ENCODE measurements around the gene GFM2.
"Not testable (repeated sequence)": the region's sequence is repeated elsewhere in the genome, so short reads cannot be mapped to it uniquely, and the experiment has no call there.

The GFM2 gene

GRCh38 chr5:74766849-74767578 is at the start of gene GFM2, which contains the start of gene NSA2:
TSS of gene GFM2 (minus strand) at chr5:74767117. CDS start at chr5:74763742, 3,375 bp downstream.
TSS of gene NSA2 (plus strand) at chr5:74767249. CDS start at chr5:74767361, 112 bp downstream.
- DNase-seq, result peak; percentile 97

DNA sequence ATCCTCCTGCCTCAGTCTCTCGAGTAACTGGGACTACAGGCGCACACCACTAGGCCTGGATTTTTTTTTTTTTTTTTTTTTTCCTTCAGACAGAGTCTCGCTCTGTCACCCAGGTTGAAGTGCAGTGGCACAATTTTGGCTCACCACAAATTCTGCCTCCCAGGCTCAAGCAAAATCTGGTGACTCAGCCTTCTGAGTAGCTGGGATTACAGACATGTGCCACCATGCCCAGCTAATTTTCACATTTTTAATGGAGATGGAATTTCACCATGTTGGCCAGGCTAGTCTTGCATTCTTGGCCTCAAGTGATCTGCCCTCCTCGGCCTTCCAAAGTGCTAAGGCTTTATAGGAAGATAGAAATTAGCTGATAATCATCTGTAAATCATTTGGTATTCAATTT is 44.0 kb upstream of the GFM2 start:
- DNase-seq, result no peak

- DNase-seq, result no peak
Measured at GRCh38 chr5:74801941-74802340, 35.0 kb upstream of the GFM2 start.

GRCh38 chr5:74801197-74801596 is 34.3 kb upstream of the GFM2 start:
- no peak for DNase-seq

DNA sequence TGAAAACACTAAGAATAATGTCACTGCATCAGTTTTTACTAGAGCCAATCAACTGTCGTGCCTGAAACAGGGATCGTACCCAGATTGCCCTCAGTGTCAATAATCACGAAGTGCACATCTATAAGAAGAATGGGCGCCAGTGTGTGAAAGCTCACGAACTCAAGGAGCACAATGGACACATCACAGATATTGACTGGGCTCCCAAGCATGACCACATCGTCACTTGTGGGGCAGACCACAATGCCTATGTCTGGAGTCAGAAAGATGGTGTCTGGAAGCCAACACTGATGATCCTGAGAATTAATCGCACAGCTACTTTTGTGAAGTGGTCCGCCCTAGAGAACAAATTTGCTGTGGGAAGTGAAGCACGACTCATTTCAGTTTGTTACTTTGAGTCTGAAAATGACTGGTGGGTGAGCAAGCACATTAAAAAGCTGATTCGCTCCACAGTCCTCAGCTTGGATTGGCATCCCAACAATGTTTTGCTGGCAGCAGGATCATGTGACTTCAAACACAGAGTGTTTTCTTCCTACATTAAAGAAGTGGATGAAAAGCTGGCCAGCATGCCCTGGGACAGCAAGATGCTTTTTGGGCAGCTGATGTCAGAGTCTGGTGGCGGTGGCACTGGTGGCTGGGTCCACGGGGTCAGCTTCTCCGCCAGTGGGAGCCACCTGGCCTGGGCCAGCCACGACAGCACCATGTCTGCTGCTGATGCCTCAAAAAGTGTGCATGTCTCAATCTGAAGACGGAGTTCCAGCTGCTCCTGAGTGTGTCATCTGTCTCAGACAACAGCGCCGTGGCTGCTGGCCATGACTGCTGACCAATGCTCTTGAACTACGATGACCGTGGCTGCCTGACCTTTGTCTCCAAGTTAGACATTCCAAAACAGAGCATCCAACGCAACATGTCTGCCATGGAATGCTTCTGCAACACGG is 32.3 kb upstream of the GFM2 start:
- no peak for DNase-seq

GRCh38 chr5:74791669-74792068 is 24.8 kb upstream of the GFM2 start:
- not testable (repeated sequence) for DNase-seq

DNA sequence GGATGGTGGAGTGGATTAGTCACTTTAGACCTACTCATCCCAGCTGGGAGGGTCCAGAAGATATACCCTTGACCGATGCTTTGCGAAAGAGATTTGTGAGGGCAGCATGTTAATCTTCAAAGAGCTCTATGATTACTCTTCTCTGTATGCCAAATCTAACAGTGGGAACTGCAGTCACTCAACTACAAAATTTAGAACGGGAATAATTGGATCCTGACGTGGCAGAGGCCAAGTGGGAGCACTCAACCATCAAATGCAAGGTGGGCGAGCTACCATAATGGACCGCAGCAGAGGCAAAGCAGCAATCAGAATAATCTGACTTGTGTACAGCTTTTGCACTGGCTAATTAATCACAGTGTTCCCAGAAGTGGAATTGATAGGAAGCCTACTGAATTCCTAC is 20.5 kb upstream of the GFM2 start:
- no peak for DNase-seq

DNA sequence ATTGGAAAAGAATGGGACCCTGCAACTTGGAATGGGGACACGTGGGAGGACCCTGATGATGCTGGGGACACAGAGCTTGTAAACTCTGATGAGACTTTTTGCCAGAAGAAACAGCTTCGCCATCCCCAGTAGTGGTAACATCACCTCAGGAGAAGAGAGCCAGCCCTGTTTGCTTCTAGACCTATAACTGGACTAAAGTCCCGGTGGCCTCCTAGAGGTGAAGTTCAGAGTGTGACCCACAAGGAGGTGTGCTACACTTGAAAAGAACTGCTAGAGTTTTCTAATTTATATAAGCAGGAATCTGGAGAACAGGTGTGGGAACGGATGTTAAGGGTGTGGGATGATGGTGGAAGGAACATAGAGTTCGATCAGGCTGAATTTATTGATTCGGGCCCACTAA is 19.9 kb upstream of the GFM2 start:
- no peak for DNase-seq

- DNase-seq, result no peak
Measured at GRCh38 chr5:74778609-74779008, 11.7 kb upstream of the GFM2 start.

GRCh38 chr5:74772359-74772758 is 5.4 kb upstream of the GFM2 start:
- DNase-seq, result no peak

- DNase-seq, result no peak
Measured at GRCh38 chr5:74767579-74767913, 629 bp upstream of the GFM2 start.

GRCh38 chr5:74766418-74766848 is 484 bp downstream of the GFM2 start:
- DNase-seq, result no peak

DNA sequence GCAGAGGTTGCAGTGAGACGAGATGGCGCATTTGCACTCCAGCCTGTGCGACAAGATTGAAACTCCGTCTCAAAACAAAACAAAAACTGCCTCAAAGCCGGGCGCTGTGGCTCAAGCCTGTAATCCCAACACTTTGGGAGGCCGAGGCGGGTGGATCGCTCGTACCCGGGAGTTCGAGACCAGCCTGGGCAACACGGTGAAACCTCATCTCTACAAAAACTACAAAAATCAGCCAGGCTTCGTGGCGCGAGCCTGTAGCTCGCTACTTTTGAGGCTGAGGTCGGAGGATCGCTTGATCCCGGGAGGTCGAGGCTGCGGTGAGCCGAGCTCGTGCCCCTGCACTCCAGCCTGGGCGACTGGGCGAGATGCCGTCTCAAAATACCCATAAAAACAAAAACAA is 988 bp downstream of the GFM2 start:
- no peak for DNase-seq

GRCh38 chr5:74765201-74765600 is 1.7 kb downstream of the GFM2 start:
- no peak for DNase-seq

GRCh38 chr5:74763504-74763903 is 3.4 kb downstream of the GFM2 start:
- DNase-seq, result no peak

- no peak for DNase-seq
Measured at GRCh38 chr5:74762599-74762998, 4.3 kb downstream of the GFM2 start.

GRCh38 chr5:74761241-74761640 is 5.7 kb downstream of the GFM2 start:
- DNase-seq, result no peak

DNA sequence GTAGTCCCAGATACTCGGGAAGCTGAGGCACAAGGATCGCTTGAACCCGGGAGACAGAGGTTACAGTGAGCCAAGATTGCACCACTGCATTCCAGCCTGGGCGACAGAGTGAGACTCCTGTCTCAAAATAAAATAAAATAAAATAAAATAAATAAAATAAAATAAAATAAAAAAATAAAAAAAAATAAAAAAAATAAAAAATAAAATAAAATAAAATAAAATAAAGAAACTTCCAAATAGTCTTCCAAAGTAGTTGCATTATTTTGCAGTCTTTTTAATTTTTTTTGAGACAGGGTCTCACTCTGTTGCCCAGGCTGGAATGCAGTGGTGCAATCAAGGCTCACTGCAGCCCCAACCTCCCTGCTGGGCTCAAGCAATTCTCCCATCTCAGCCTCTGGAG is 18.2 kb downstream of the GFM2 start:
- not testable (repeated sequence) for DNase-seq

GRCh38 chr5:74738406-74738805 is 28.5 kb downstream of the GFM2 start:
- DNase-seq, result no peak

- no peak for DNase-seq
Measured at GRCh38 chr5:74736759-74737158, 30.2 kb downstream of the GFM2 start.

GRCh38 chr5:74725331-74725730 is 41.6 kb downstream of the GFM2 start:
- DNase-seq, result no peak

DNA sequence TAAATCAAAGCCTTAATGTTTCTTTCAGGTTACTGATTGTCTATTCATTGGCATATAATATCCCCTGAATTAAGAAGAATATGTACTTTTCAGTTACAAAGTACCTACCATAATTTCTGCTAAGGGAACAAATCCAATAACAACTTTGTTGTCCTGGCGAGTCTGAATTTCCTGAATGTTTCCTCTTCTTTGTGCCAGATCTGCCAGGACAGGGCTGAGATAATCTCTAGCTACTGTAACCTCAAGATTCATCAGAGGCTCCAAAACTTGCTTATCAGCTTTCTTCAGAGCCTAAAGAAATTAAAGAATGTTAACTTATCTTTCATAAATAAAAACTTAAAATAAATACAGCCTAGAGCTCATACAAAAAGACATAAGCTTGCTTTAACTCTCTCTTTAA is 44.6 kb downstream of the GFM2 start:
- no peak for DNase-seq

GRCh38 chr5:74717596-74717995 is 49.3 kb downstream of the GFM2 start:
- no peak for DNase-seq

- no peak for DNase-seq
Measured at GRCh38 chr5:74693191-74693590, 73.7 kb downstream of the GFM2 start.

Data from activated CD8-positive, alpha-beta memory T cell treated with anti-CD3 and anti-CD28 coated beads for 24 hours (primary cell).